SU-DHL-6 (cell line): ENCODE data around the gene CDKN2C.
"Not testable (repeated sequence)": the region's sequence is repeated elsewhere in the genome, so short reads cannot be mapped to it uniquely, and the experiment has no call there.

ENCODE experiments used
- H2AFZ ChIP-seq: fragments of 200-600 bp; sonication (generic); 2 replicates; pipeline ENCODE4 v1.6.1; 2014; ENCODE audit warnings: low read depth, mild to moderate bottlenecking, moderate library complexity, mixed read lengths, antibody characterized with exemption, low read length; ENCODE audit not compliant: severe bottlenecking
- H3F3A ChIP-seq: fragments of 200-600 bp; shearing (Covaris generic); 2 replicates; pipeline ENCODE4 v1.6.0; 2016; ENCODE audit warnings: antibody characterized with exemption, mild to moderate bottlenecking; ENCODE audit not compliant: insufficient read depth
- H3K27ac ChIP-seq: fragments of 200-600 bp; sonication (generic); 2 replicates; pipeline ENCODE4 v1.5.1; 2016; ENCODE audit warnings: low read depth, mild to moderate bottlenecking, low read length, moderate library complexity, mixed read lengths
- H3K27me3 ChIP-seq: fragments of 200-600 bp; sonication (generic), shearing (Covaris generic); 2 replicates; pipeline ENCODE4 v1.6.0; 2014; ENCODE audit warnings: mild to moderate bottlenecking, low read length
- H3K36me3 ChIP-seq: fragments of 200-600 bp; sonication (generic); 2 replicates; pipeline ENCODE4 v1.6.1; 2014; ENCODE audit warnings: mild to moderate bottlenecking, low read length, mixed read lengths
- H3K4me2 ChIP-seq: fragments of 300-600, 200-600 bp; shearing (Covaris generic), sonication (generic); 2 replicates; pipeline ENCODE4 v1.6.0; 2014; ENCODE audit warnings: low read length, low read depth, mild to moderate bottlenecking; ENCODE audit not compliant: poor library complexity, severe bottlenecking
- H3K4me3 ChIP-seq: fragments of 200-600 bp; sonication (generic); 2 replicates; pipeline ENCODE4 v1.5.1; 2014; ENCODE audit warnings: antibody characterized with exemption, low read length, mild to moderate bottlenecking, mixed read lengths; ENCODE audit not compliant: insufficient read depth, poor library complexity, severe bottlenecking
- H3K79me2 ChIP-seq: fragments of 200-600 bp; sonication (generic); 2 replicates; pipeline ENCODE4 v1.6.1; 2014; ENCODE audit warnings: mild to moderate bottlenecking, low read length, moderate library complexity; ENCODE audit not compliant: insufficient read depth
- H3K9ac ChIP-seq: fragments of 200-600 bp; sonication (generic); 2 replicates; pipeline ENCODE4 v1.7.0; 2014; ENCODE audit warnings: mild to moderate bottlenecking, low read length
- H3K9me2 ChIP-seq: fragments of 200-600 bp; sonication (generic); replicated peaks from 2 replicates; pipeline ENCODE4 v1.6.1; 2014; ENCODE audit warnings: low read length; ENCODE audit not compliant: insufficient read depth
- H3K9me3 ChIP-seq: fragments of 200-600 bp; sonication (generic); 2 replicates; pipeline ENCODE4 v1.6.1; 2014; ENCODE audit warnings: low read length, mixed read lengths; ENCODE audit not compliant: insufficient read depth
- H4K20me1 ChIP-seq: fragments of 200-600 bp; sonication (generic); 2 replicates; pipeline ENCODE4 v1.6.1; 2014; ENCODE audit warnings: low read depth, mild to moderate bottlenecking, antibody characterized with exemption, low read length, moderate library complexity, mixed read lengths
- EZH2phosphoT487 ChIP-seq: fragments of 200-600 bp; sonication (generic), shearing (Covaris generic); conservative IDR thresholded peaks from 2 replicates; pipeline ENCODE4 v1.6.1; 2018; ENCODE audit warnings: mild to moderate bottlenecking, antibody characterized with exemption, low read length, moderate library complexity, mixed read lengths
- TF ChIP-seq, protein P1 (sequence below): fragments of 200-600 bp; sonication (generic); IDR thresholded peaks from one replicate; pipeline ENCODE4 v1.5.1; 2017; ENCODE audit warnings: antibody characterized with exemption, mild to moderate bottlenecking, low read length, moderate library complexity; ENCODE audit not compliant: insufficient read depth, poor library complexity, severe bottlenecking

CDKN2C gene

DNA sequence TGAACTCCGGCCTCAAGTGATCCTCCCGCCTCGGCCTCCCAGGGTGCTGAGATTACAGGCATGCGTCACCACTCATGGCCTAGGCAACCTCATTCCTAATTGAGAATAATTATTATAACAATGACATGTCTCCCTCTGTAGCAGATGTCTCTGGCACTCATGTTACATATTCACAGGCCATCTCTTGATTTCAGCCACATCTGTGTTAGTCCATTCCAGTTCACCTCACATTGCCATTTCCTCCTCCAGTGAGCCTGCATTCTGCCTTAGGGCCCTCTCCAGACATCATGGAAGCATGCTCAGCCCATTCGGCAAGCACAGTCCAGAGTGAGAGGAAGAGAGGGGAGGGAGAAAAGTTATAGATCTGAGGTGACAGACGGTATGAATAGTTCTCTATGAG is 32.5 kb downstream of the CDKN2C start:
- H3K9me3 ChIP-seq, result peaks cover 6% of the 10 kb centered on the region; the same call in 1 of the 2 replicates
- no peak overlapping the region for H3K4me2 ChIP-seq
- no peak overlapping the region for H3K27ac ChIP-seq
- no peak overlapping the region for H3K9ac ChIP-seq
- H4K20me1 ChIP-seq, result no peaks in the 10 kb centered on the region
- H2AFZ ChIP-seq, result no peak overlapping the region
- peaks cover 15% of the 10 kb centered on the region for H3F3A ChIP-seq
- no peak overlapping the region for H3K4me3 ChIP-seq
- no peaks in the 10 kb centered on the region for H3K9me2 ChIP-seq
- TF ChIP-seq, protein P1, sequence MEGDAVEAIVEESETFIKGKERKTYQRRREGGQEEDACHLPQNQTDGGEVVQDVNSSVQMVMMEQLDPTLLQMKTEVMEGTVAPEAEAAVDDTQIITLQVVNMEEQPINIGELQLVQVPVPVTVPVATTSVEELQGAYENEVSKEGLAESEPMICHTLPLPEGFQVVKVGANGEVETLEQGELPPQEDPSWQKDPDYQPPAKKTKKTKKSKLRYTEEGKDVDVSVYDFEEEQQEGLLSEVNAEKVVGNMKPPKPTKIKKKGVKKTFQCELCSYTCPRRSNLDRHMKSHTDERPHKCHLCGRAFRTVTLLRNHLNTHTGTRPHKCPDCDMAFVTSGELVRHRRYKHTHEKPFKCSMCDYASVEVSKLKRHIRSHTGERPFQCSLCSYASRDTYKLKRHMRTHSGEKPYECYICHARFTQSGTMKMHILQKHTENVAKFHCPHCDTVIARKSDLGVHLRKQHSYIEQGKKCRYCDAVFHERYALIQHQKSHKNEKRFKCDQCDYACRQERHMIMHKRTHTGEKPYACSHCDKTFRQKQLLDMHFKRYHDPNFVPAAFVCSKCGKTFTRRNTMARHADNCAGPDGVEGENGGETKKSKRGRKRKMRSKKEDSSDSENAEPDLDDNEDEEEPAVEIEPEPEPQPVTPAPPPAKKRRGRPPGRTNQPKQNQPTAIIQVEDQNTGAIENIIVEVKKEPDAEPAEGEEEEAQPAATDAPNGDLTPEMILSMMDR, result no peak
- TF ChIP-seq EZH2phosphoT487, result no peak
- H3K36me3 ChIP-seq, result no peaks in the 10 kb centered on the region
- no peaks in the 10 kb centered on the region for H3K27me3 ChIP-seq
- H3K79me2 ChIP-seq, result no peaks in the 10 kb centered on the region

- not testable (repeated sequence) for H2AFZ ChIP-seq, H3K36me3 ChIP-seq, H3K79me2 ChIP-seq, H4K20me1 ChIP-seq, H3K9me2 ChIP-seq, H3K27me3 ChIP-seq, H3F3A ChIP-seq, H3K27ac ChIP-seq, H3K9ac ChIP-seq, H3K9me3 ChIP-seq, H3K4me2 ChIP-seq, H3K4me3 ChIP-seq
Measured at GRCh38 chr1:51005549-51005948, 35.5 kb downstream of the CDKN2C start.

GRCh38 chr1:51009381-51009780 is 39.3 kb downstream of the CDKN2C start:
- no peak overlapping the region for H3K4me2 ChIP-seq
- no peak overlapping the region for H3K27ac ChIP-seq
- H2AFZ ChIP-seq, result no peak overlapping the region
- no peak overlapping the region for H3K4me3 ChIP-seq
- H3K9me3 ChIP-seq, result no peaks in the 10 kb centered on the region
- TF ChIP-seq EZH2phosphoT487, result no peak
- TF ChIP-seq, protein P1, result no peak
- no peaks in the 10 kb centered on the region for H4K20me1 ChIP-seq
- no peaks in the 10 kb centered on the region for H3K27me3 ChIP-seq
- H3K79me2 ChIP-seq, result no peaks in the 10 kb centered on the region
- H3K9me2 ChIP-seq, result no peaks in the 10 kb centered on the region
- no peaks in the 10 kb centered on the region for H3K36me3 ChIP-seq
- no peak overlapping the region for H3K9ac ChIP-seq
- no peaks in the 10 kb centered on the region for H3F3A ChIP-seq

DNA sequence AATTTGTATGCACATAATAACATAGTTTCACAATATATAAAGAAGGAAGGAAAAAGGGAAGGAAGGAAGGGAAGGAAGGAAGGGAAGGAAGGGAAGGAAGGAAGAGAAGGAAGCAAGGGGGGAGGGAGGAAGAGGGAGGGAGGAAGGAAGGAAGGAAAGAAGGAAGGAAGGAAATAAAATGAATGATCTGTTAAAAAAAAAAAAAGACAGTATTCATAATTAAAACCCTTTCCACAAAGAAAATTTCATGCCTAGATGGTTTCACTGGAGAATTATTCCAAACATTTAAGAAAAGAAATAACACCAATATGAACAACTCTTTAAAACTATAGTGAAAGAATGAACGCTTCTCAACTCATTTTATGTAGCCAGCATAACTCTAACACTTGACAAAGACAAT is 44.8 kb downstream of the CDKN2C start:
- TF ChIP-seq EZH2phosphoT487, result no peak
- TF ChIP-seq, protein P1, result no peak
- H2AFZ ChIP-seq, result no peak overlapping the region
- H4K20me1 ChIP-seq, result no peaks in the 10 kb centered on the region
- H3F3A ChIP-seq, result no peaks in the 10 kb centered on the region
- no peaks in the 10 kb centered on the region for H3K9me2 ChIP-seq
- H3K27ac ChIP-seq, result no peak overlapping the region
- no peaks in the 10 kb centered on the region for H3K79me2 ChIP-seq
- H3K4me3 ChIP-seq, result no peak overlapping the region
- H3K4me2 ChIP-seq, result no peak overlapping the region
- H3K9me3 ChIP-seq, result no peaks in the 10 kb centered on the region
- H3K36me3 ChIP-seq, result no peaks in the 10 kb centered on the region
- H3K9ac ChIP-seq, result no peak overlapping the region
- H3K27me3 ChIP-seq, result no peaks in the 10 kb centered on the region
